Measurements from ENCODE around the gene UGT1A7. TPM values are rescaled to one million over a fixed set of nuclear protein-coding genes. Genes with fewer than 3 reads are reported as not detected.

UGT1A7 gene
- total RNA-seq, 4 donors from 2014 or later, result 28.1 to 145 (median 78.5) TPM

GRCh38 chr2:233789554-233789953 is 107.9 kb downstream of the UGT1A7 start:
- H3K9me3 ChIP-seq, result no peaks in the 10 kb centered on the region
- 91 to 95% methylated on average over 5 to 6 of the region's 7 CpGs for WGBS, 2 donors
- TF ChIP-seq CTCF (IDR thresholded peaks at IDR 0.05), result no peak
- TF ChIP-seq POLR2A (IDR thresholded peaks at IDR 0.05), result no peak
- no peak overlapping the region for H3K4me3 ChIP-seq
- H3K36me3 ChIP-seq, result no peaks in the 10 kb centered on the region
- H3K27ac ChIP-seq, result no peak overlapping the region
- intact Hi-C loops (cut with DNase I), result no loop called here
- H3K4me1 ChIP-seq, result no peaks in the 10 kb centered on the region
- H3K27me3 ChIP-seq, result peaks cover 0 to 4% (median 0%) of the 10 kb centered on the region in 4 donors
- no peak for DNase-seq

- Histone ChIP-seq H3K27ac (no peak overlapping the region), H3K4me3 (no peak overlapping the region), H3K9me3 (no peaks in the 10 kb centered on the region), H3K4me1 (no peaks in the 10 kb centered on the region), H3K36me3 (no peaks in the 10 kb centered on the region), H3K27me3 (no peaks in the 10 kb centered on the region)
- DNase-seq, result no peak
- intact Hi-C loops (cut with DNase I), result no loop called here
- 77 to 79% methylated on average over 18 of the region's 18 CpGs for WGBS, 2 donors
- TF ChIP-seq CTCF (IDR thresholded peaks at IDR 0.05) (no peak), POLR2A (IDR thresholded peaks at IDR 0.05) (no peak)
Observed at GRCh38 chr2:233791151-233791882, 109.6 kb downstream of the UGT1A7 start.

GRCh38 chr2:233791883-233792329 is 110.2 kb downstream of the UGT1A7 start:
- Histone ChIP-seq H3K9me3 (no peaks in the 10 kb centered on the region), H3K4me3 (no peak overlapping the region), H3K4me1 (no peaks in the 10 kb centered on the region), H3K27ac (no peak overlapping the region), H3K27me3 (no peaks in the 10 kb centered on the region), H3K36me3 (no peaks in the 10 kb centered on the region)
- no peak for DNase-seq
- TF ChIP-seq POLR2A (IDR thresholded peaks at IDR 0.05), result no peak
- no peak for TF ChIP-seq CTCF (IDR thresholded peaks at IDR 0.05)
- WGBS, 2 donors, result 74 to 79% methylated on average over 9 of the region's 9 CpGs
- intact Hi-C loops (cut with DNase I), result no loop called here

- WGBS, 2 donors, result 78 to 87% methylated on average over 7 of the region's 7 CpGs
- intact Hi-C loops (cut with DNase I), result no loop called here
- no peak for DNase-seq
- H3K27me3 ChIP-seq, result no peaks in the 10 kb centered on the region
- no peaks in the 10 kb centered on the region for H3K36me3 ChIP-seq
- H3K27ac ChIP-seq, result no peak overlapping the region
- TF ChIP-seq POLR2A (IDR thresholded peaks at IDR 0.05), result no peak
- no peak for TF ChIP-seq CTCF (IDR thresholded peaks at IDR 0.05)
- H3K4me1 ChIP-seq, result no peaks in the 10 kb centered on the region
- no peaks in the 10 kb centered on the region for H3K9me3 ChIP-seq
- H3K4me3 ChIP-seq, result no peak overlapping the region
Observed at GRCh38 chr2:233792720-233793119, 111.0 kb downstream of the UGT1A7 start.

- Histone ChIP-seq H3K27ac (no peak overlapping the region), H3K36me3 (no peaks in the 10 kb centered on the region), H3K4me3 (no peak overlapping the region), H3K4me1 (no peaks in the 10 kb centered on the region), H3K27me3 (no peaks in the 10 kb centered on the region), H3K9me3 (no peaks in the 10 kb centered on the region)
- WGBS, 2 donors, result no CpG with 5 or more reads among the region's 18 CpGs
- TF ChIP-seq CTCF (IDR thresholded peaks at IDR 0.05), result no peak
- TF ChIP-seq POLR2A (IDR thresholded peaks at IDR 0.05), result no peak
- DNase-seq, result no peak
- intact Hi-C loops (cut with DNase I), result no loop called here
Observed at GRCh38 chr2:233793465-233794127, 111.9 kb downstream of the UGT1A7 start.

Data from esophagus squamous epithelium (tissue), 5 donors.